HPDE6-E6E7 (cell line): ENCODE data around the gene USF1.
"Not testable (repeated sequence)": the region's sequence is repeated elsewhere in the genome, so short reads cannot be mapped to it uniquely, and the experiment has no call there.

Experiments used
- DNase-seq: peaks from one replicate; pipeline ENCODE4 v3.0.0; 2011; ENCODE audit warnings: missing footprints; ENCODE audit errors: extremely low spot score

The USF1 gene

GRCh38 chr1:161047436-161048420 lies 2.0 kb upstream of the USF1 start:
- DNase-seq = no peak

- DNase-seq = no peak
Measured at GRCh38 chr1:161046605-161047228, 940 bp upstream of the USF1 start.

GRCh38 chr1:161044908-161045735 lies 655 bp downstream of the USF1 start:
- peak; percentile 42 for DNase-seq

GRCh38 chr1:161044535-161044907 lies 1.3 kb downstream of the USF1 start:
- no peak for DNase-seq

DNA sequence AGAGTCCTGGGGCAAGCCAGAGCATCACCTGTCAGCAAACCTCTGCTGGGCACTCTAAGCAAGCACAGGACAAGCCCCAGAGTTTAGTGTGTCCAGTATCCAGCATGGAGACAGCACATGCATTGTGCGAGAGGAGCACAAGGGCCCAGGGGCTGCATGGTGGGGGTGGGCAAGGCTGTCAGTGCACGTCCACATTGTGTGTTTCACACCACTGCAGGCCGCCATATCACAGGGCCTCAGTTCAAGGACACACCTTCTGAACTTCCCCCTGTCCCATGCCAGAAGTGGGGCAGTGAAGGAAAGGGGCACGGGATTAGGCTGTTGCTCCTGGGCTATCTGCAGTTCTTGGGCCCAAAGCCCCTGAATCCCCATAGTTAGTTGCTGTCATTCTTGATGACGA lies 6.2 kb downstream of the USF1 start:
- DNase-seq = no peak

- no peak for DNase-seq
Measured at GRCh38 chr1:161039154-161039545, 6.6 kb downstream of the USF1 start.

DNA sequence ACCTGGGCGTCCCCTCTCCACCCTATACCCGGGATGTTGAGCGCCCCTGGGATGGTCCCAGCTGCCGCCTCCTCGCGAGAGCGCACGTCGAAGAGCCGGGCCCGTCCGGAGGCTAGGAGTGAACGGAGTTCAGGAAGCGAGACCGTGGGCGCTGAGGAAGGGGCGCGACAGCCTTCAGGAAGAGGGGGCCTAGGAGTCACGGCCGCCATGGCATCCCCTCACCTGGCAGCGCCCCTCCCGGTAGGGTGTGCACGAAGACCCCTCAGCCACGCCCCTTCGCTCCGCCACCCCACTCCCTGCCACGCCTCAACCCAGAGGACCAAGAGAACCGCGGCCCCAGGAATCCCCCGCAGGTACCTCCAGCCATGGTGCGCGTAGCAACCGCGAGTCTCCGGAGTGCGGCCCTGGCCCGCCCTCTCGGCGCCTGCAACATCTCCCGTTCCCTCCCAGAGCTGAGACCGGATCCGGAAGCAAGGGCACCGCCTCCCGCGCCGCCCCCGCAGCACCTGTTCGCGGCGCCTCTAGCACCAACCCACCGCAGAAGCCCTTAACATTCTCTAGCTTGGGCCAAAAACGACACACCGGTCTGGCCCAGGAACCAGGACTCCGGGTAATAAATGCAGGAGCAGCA lies 7.1 kb downstream of the USF1 start, which contains the start of gene TSTD1:
TSS of gene TSTD1 (minus strand) at position 442 of the 631 bp plus-strand sequence. CDS start at position 367, 75 bp downstream.
- peak; percentile 75 for DNase-seq

DNA sequence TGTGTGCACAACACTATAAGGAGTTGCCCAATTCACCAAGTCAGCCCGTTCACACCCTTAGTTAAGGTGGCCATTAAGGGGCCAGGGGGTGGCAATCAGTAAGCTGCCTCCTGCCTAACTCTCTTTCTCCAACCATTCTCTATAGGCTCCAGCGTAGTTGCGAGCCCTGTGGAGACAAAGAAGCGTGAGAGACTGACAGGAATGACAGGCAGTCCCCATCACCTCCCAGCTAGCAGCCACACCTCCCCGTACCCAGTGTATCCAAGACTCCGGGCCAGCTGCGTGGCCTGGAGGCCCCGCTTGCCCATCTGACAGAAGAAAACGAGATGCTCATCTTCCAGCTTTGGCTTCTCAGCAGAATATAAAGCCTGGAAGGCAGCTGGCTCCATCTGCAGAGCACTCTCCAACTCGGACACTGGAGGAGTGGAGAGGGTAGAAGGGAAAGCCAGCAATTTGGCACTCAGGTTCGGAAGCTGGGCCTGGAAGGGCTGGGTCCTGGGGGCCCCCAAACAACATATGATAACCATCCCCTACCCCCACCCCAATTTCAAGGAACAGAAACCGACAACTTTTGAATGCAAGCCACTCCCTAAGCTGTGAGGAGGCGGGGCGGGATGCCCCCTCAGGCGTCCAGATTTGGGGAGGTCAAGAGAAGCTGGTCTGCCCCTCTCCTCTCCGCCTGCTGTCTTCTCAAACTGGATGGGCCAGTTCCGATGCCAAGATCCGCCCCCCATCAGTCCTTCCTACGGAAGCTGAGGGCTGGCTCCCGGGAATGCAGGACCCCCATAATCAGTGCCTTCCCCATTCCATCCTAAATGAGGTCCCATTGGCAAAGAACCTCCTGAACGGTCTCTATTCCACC lies 7.9 kb downstream of the USF1 start:
- DNase-seq = no peak

DNA sequence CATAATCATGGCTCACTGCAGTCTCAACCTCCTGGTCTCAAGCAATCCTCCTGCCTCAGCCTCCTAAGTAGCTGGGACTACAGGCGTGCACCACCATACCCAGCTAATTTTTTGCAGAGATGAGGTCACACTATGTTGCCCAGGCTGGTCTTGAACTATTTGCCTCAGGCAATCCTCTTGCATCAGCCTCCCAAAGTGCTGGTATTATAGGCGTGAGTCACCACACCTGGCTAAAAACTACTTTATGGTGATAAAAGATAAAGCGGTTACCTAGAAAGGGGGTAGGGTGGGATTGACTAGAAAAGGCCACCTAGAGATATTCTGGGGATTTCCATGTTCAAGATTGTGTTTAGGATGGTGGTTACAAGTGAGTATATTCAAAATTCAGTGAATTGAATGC lies 12.0 kb downstream of the USF1 start:
- DNase-seq = no peak

- no peak for DNase-seq
Measured at GRCh38 chr1:161032409-161032808, 13.4 kb downstream of the USF1 start.

GRCh38 chr1:161031874-161032273 lies 13.9 kb downstream of the USF1 start:
- DNase-seq = no peak

DNA sequence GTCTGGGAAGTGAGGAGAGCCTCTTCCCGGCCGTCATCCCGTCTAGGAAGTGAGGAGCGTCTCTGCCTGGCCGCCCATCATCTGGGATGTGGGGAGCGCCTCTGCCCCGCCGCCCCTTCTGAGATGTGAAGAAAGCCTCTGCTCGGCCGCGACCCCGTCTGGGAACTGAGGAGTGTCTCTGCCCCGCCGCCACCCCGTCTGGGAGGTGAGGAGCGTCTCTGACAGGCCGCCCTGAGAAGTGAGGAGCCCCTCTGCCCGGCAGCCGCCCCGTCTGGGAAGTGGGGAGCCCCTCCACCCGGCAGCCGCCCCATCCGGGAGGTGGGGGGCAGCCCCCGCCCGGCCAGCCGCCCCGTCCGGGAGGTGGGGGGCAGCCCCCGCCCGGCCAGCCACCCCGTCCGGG lies 16.3 kb downstream of the USF1 start:
- not testable (repeated sequence) for DNase-seq

- not testable (repeated sequence) for DNase-seq
Measured at GRCh38 chr1:161026954-161027353, 18.8 kb downstream of the USF1 start.

DNA sequence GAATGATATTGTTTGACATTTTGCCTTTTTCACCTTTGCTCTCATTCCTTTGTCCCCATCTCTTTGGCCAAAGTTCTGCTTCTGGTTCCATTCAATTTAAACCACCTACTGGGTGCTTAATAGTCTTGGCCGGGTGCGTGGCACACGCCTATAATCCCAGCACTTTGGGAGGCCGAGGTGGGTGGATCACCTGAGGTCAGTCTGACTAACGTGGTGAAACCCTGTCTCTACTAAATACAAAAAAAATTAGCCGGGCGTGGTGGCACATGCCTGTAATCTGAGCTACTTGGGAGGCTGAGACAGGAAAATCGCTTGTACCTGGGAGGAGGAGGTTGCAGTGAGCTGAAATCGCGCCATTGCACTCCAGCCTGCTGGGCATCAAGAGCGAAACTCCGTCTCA lies 23.3 kb downstream of the USF1 start:
- not testable (repeated sequence) for DNase-seq

DNA sequence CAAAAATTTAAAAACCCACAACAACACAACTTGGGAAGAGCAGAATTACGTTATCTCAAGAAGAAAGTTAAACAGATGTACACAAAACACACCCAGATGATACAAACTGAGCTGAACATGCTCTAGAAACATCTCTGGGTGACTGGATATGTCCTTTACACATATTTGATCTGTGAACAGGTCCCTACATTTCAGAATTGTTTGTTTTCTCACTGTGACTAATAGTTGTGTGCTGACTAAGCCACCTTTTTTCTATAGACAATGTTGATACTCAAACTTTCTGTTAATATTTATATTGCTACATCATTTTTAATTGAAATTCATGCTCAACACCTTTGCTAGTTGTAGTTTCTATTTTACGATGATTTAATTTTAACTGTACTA lies 23.8 kb downstream of the USF1 start:
- DNase-seq = peak; percentile 49

- DNase-seq = peak; percentile 98
Measured at GRCh38 chr1:161021165-161021969, 24.4 kb downstream of the USF1 start.

DNA sequence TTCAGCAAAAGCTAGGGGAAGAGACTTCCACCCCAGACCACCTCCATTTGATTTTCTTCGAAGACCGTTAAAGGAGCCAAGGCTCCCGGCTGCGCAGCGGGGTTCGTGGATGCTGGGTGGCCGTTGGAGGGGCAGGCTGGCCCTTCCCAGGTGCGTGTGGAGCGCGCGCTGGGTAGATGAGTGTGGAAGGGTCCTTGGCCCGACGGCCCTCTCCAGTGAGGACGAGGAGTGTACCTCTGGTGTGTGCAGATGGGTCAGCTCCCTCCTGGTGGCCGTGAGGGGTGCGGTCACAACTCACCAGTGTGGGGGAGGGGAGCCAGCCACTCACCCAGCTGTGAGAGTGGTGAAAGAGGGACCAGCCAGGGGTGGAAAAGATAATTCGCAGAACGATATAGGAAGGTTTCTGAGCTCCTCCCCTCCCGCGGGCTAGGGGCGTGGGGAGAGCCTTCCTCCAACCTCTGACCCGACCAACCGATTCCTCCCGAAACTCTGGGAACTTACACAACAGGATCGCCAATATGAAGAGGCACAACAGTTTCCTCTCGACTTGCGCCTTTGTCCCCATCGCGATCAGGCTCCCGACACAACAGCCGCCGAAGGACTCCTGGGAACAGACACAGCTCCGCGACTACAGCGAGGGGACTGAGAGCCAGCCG lies 25.1 kb downstream of the USF1 start, which contains the start of gene F11R:
TSS of gene F11R (minus strand) at position 644 of the 656 bp plus-strand sequence. CDS start at position 565, 79 bp downstream.
- DNase-seq = peak; percentile 57

- DNase-seq = peak; percentile 46
Measured at GRCh38 chr1:161019751-161020495, 25.9 kb downstream of the USF1 start.
